ENCODE measurements around the gene TIMM10.
A peak's percentile ranks its signal among the peaks of the same experiment; 100 is the strongest.

The TIMM10 gene

GRCh38 chr11:57513911-57514537 is 16.5 kb downstream of the TIMM10 start:
- no peak for TF ChIP-seq CTCF (IDR thresholded peaks at IDR 0.05; ENCODE audit: borderline replicate concordance, insufficient read depth, low read depth, low read length)
- H3K4me3 ChIP-seq (ENCODE audit: low read depth, low read length), result peak overlapping the region; percentile 98

DNA sequence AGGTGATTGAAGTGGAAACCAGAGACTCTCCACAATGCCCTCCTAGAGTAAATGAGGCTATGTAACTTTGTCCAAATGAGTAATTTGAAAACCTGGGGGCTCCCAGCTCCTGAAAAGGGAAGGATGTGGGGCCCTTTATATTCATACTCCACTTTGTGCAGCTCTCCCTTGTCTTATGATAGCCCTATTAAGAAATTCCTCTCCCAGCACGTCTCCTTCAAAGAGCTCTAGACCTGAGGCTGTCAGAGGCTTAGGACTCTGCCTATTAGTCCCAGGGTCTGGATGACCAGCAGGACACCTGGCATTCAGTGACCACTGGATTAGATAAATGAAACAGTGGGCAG is 17.1 kb downstream of the TIMM10 start:
- TF ChIP-seq CTCF (IDR thresholded peaks at IDR 0.05; ENCODE audit: borderline replicate concordance, insufficient read depth, low read depth, low read length), result no peak
- H3K4me3 ChIP-seq (ENCODE audit: low read depth, low read length), result peak overlapping the region; percentile 98

- no peak overlapping the region for H3K4me3 ChIP-seq (ENCODE audit: low read depth, low read length)
- no peak for TF ChIP-seq CTCF (IDR thresholded peaks at IDR 0.05; ENCODE audit: borderline replicate concordance, insufficient read depth, low read depth, low read length)
These were observed 17.7 kb downstream of the TIMM10 start for GRCh38 chr11:57512646-57513451.

DNA sequence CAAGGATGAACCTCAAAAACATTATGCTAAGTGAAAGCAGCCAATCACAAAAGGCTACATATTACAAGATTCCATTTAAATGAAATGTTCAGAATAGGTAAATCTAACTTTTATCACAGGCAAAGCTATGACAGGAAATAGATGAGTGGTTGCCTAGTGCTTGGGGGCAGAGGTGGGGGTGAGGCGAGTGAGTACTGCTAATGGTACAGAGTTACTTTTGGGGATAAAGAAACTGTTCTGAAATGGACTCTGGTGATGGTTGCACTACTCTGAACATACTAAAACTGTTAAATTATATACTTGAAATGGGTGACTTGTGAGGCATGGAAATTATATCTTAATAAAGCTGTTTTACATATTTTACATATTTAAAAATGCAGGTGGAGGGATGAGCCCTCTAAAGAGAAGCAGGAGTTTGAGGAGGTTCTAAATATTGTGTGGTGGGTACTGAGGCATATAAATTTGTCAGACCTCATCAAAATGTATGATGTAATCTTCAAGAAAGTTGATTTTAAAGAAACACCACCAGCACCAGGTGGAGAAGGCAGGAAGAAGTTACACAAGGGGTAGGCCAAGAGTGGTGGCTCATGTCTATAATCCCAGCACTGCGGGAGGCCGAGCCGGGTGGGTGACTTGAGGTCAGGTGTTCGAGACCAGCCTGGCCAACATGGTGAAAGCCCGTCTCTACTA is 18.7 kb downstream of the TIMM10 start:
- TF ChIP-seq CTCF (IDR thresholded peaks at IDR 0.05; ENCODE audit: borderline replicate concordance, insufficient read depth, low read depth, low read length), result no peak
- no peak overlapping the region for H3K4me3 ChIP-seq (ENCODE audit: low read depth, low read length)

GRCh38 chr11:57508341-57509170 is 22.0 kb downstream of the TIMM10 start:
- H3K4me3 ChIP-seq (ENCODE audit: low read depth, low read length), result no peak overlapping the region
- no peak for TF ChIP-seq CTCF (IDR thresholded peaks at IDR 0.05; ENCODE audit: borderline replicate concordance, insufficient read depth, low read depth, low read length)

DNA sequence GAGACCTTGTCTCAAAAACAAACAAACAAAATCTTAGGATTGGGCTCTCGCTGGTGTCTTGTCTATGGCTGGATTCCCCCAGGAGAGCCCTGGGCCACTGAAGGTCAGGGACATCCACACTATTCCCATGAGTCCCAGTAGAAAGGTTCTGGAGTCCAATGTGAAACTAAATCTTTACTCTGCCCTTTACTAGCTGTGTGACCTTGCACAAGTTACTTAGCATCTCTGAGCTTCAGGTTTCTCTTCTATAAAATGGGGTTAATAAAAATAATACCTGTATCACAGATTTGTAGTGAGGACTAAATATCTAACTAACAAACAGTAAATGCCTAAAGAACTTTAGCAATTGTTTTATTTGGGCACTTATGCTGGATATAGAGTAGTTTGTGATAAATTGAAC is 24.0 kb downstream of the TIMM10 start:
- no peak overlapping the region for H3K4me3 ChIP-seq (ENCODE audit: low read depth, low read length)
- no peak for TF ChIP-seq CTCF (IDR thresholded peaks at IDR 0.05; ENCODE audit: borderline replicate concordance, insufficient read depth, low read depth, low read length)

All from GM12875 (cell line).